Prostate gland (tissue), 2 donors: Measurements from ENCODE around the gene THSD7A. TPM values are rescaled to one million over a fixed set of nuclear protein-coding genes. Genes with fewer than 3 reads are reported as not detected.

Experiments used
- DNase-seq: peaks from one replicate; pipeline ENCODE4 v3.0.0-alpha.2; 2019; ENCODE audit warnings: low spot score
- H3K27ac ChIP-seq, 2 donors: fragments of 200-600 bp; sonication (generic); 2 replicates each; pipeline ENCODE4 v1.5.1; 2017 to 2019
- H3K27me3 ChIP-seq: fragments of 200-600 bp; sonication (generic); replicated peaks from 2 replicates; pipeline ENCODE4 v1.5.1; 2019; ENCODE audit not compliant: insufficient read depth
- H3K36me3 ChIP-seq, 2 donors: fragments of 200-600 bp; sonication (generic); 1 replicate in 1 of 2; 2 replicates in 1 of 2; pipeline versions ENCODE4 v1.5.1 to v1.8.1; 2017 to 2019
- H3K4me1 ChIP-seq: fragments of 200-600 bp; sonication (generic); replicated peaks from 2 replicates; pipeline ENCODE4 v1.5.1; 2019
- H3K4me3 ChIP-seq, 2 donors: fragments of 200-600 bp; sonication (generic); 2 replicates each; pipeline ENCODE4 v1.5.1; 2017 to 2019
- H3K9me3 ChIP-seq: fragments of 200-600 bp; sonication (generic); 2 replicates; pipeline ENCODE4 v1.5.1; 2017
- POLR2A ChIP-seq: fragments of 450-650 bp; IDR thresholded peaks from one replicate; pipeline ENCODE4 v1.6.1; 2016; ENCODE audit warnings: antibody characterized with exemption, mild to moderate bottlenecking
- POLR2AphosphoS5 ChIP-seq: sonication (generic); formaldehyde crosslinking; IDR thresholded peaks from one replicate; pipeline ENCODE4 v1.6.1; 2017; ENCODE audit warnings: antibody characterized with exemption
- WGBS: methylation state at CpG from one replicate; pipeline ENCODE4 v1.1.5; 2018; 5-methylcytosine and 5-hydroxymethylcytosine counted together
- intact Hi-C: fragments of 100-400 bp; cut with DNase I; formaldehyde crosslinking; loops from one replicate; pipeline ENCODE4 v1.14.2; 2022
- total RNA-seq, 2 donors: library from RNA; depleted of rRNA; stranded (reverse); fragments of >200 nt; gene quantifications; one replicate each; pipeline ENCODE4 v1.1.0, GENCODE V29; 2016
- TF ChIP-seq, protein P1 (sequence below), 4 experiments: fragments of 200-600 bp in 2 of 4; fragments of 450-650 bp in 2 of 4; sonication (generic) in 2 of 4; IDR thresholded peaks; 1 replicate in 3 of 4; 2 replicates in 1 of 4; pipeline ENCODE4 v1.5.1; 2016 to 2019; ENCODE audit warnings: antibody characterized with exemption in 4 of 4, mild to moderate bottlenecking in 2 of 4, moderate library complexity in 2 of 4

The THSD7A gene
- total RNA-seq, 2 donors from 2014 or later = 3.1 to 9.9 TPM

DNA sequence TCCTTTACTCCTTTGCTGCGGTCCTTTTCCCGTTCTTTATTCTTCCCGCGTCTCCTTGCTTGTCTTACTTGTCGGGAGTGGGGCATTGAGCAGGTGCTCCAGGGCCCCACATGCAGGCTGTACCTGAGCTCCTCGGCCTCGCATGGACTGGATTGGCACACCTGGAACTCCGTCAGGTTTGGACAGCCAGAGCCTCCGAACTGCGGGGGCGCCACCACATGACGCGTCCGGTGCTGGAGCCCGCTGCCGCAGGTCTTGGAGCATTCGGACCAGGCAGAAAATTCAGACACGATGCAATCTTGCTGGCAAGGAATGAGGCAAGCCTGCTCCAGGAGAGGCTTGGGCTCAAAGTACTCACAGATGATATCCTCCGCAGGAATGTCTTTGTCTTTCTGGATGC lies 195.7 kb downstream of the THSD7A start:
- no peak for DNase-seq
- Histone ChIP-seq H3K4me3 (no peak overlapping the region), H3K27ac (no peak overlapping the region), H3K36me3 (no peaks in the 10 kb centered on the region), H3K9me3 (no peaks in the 10 kb centered on the region), H3K4me1 (no peaks in the 10 kb centered on the region), H3K27me3 (no peaks in the 10 kb centered on the region)
- TF ChIP-seq, protein P1, sequence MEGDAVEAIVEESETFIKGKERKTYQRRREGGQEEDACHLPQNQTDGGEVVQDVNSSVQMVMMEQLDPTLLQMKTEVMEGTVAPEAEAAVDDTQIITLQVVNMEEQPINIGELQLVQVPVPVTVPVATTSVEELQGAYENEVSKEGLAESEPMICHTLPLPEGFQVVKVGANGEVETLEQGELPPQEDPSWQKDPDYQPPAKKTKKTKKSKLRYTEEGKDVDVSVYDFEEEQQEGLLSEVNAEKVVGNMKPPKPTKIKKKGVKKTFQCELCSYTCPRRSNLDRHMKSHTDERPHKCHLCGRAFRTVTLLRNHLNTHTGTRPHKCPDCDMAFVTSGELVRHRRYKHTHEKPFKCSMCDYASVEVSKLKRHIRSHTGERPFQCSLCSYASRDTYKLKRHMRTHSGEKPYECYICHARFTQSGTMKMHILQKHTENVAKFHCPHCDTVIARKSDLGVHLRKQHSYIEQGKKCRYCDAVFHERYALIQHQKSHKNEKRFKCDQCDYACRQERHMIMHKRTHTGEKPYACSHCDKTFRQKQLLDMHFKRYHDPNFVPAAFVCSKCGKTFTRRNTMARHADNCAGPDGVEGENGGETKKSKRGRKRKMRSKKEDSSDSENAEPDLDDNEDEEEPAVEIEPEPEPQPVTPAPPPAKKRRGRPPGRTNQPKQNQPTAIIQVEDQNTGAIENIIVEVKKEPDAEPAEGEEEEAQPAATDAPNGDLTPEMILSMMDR (IDR thresholded peaks at IDR 0.05) = no peak
- TF ChIP-seq POLR2A (no peak), POLR2AphosphoS5 (no peak)
- intact Hi-C loops = no loop called here
- 93% methylated on average over 19 of the region's 19 CpGs for WGBS

DNA sequence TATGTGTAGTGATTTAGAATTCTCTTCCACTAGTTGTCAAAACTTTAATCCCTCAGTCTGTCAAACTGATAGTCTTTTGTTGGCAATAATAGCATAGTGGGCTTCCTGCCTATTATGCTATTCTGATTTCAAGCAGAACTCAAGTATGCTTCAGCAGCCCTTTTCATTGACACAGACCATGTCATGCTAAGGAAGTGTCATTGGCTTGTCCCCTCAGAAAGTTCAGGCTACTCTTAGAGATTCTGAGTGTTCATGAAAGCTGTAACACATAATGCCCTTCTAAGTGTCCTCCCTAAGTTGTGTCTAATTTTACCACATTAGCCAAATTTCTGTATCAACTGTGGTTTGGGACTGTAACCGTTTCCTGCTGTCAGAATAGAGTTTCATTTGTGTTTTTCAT lies 198.7 kb downstream of the THSD7A start:
- Histone ChIP-seq H3K9me3 (no peaks in the 10 kb centered on the region), H3K27me3 (no peaks in the 10 kb centered on the region), H3K4me3 (no peak overlapping the region), H3K36me3 (no peaks in the 10 kb centered on the region), H3K4me1 (no peaks in the 10 kb centered on the region), H3K27ac (no peak overlapping the region)
- TF ChIP-seq POLR2AphosphoS5 = no peak
- TF ChIP-seq, protein P1 (IDR thresholded peaks at IDR 0.05) = no peak
- TF ChIP-seq POLR2A = no peak
- intact Hi-C loops = no loop called here
- no peak for DNase-seq
- WGBS = 91% methylated on average over 1 of the region's 1 CpG

DNA sequence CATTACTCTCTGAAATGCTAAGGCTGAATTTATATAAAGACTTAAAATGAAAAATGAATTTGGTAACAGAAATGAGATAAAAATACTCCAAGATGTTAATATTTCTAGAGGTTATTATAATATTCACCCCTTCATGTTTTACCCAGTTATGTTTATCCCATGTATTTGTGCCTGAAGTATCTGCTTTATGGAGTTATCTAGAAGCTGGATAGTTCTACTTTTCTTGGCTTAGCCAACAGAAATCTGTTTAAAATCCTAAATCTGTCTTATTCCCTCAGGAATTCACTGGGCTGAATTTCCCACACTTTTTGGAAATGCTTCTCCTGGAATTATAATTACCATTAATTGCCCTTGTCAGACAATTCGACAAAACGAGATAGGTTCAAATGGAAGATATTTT lies 201.6 kb downstream of the THSD7A start:
- no peak overlapping the region for H3K27ac ChIP-seq
- 71% methylated on average over 2 of the region's 2 CpGs for WGBS
- no peaks in the 10 kb centered on the region for H3K4me1 ChIP-seq

DNA sequence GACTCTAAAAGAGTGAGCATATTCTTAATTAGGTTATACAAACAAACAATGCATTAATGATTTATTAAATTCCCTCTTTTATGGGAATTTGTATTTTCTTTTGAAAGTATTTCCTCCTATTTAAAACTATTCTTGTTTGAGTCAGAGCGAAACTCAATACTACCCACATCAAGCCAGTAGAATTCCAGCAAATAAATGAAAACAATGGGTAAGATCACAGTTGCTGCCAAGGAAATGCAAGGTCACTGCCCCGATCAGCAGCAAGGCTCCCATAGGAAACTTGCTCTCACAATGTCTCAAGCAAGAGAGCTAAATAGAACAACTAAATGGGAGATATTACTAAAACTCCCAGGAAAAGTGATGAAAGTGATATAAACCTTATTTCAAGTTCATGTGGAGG lies 206.3 kb downstream of the THSD7A start:
- DNase-seq = no peak
- 29% methylated on average over 2 of the region's 2 CpGs for WGBS
- Histone ChIP-seq H3K4me3 (no peak overlapping the region), H3K27me3 (no peaks in the 10 kb centered on the region), H3K27ac (no peak overlapping the region), H3K4me1 (no peaks in the 10 kb centered on the region), H3K36me3 (no peaks in the 10 kb centered on the region), H3K9me3 (no peaks in the 10 kb centered on the region)
- TF ChIP-seq POLR2A = no peak
- TF ChIP-seq, protein P1 (IDR thresholded peaks at IDR 0.05) = no peak
- TF ChIP-seq POLR2AphosphoS5 = no peak
- intact Hi-C loops = no loop called here

More for the DNA sequence above, 201.6 kb downstream of the THSD7A start:
- Histone ChIP-seq H3K36me3 (no peaks in the 10 kb centered on the region), H3K4me3 (no peak overlapping the region), H3K27me3 (no peaks in the 10 kb centered on the region), H3K9me3 (no peaks in the 10 kb centered on the region)
- intact Hi-C loops = no loop called here
- no peak for TF ChIP-seq POLR2A
- TF ChIP-seq POLR2AphosphoS5 = no peak
- no peak for DNase-seq

DNA sequence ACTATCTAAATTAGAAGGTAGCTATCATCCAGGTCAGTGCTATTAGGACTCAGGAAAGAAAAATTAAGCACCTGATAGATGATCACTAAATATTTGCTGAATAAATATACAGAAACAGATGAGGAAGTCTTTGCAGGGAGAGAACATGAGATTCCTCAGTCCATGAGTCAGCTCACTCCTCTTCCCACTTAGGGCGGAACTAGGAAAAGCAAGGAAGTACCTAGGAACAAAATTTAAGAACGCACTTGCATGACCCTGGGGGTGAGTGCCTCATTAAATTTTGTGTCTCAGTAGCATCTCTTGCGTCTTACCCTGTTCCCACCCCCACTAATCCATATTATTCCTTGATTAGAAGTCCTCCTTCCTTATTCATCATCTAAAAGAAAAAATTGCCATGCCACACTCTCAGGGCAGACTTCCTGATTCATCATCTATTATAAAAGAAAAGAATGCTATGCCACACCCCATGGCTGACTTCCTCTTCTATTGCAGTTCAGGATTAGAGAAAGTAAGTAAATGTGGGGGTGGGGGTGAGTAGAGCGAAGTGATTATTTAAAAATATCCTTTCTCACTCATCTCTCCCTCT lies 208.8 kb downstream of the THSD7A start:
- no peak overlapping the region for H3K4me3 ChIP-seq
- WGBS = 90% methylated on average over 4 of the region's 4 CpGs
- H3K27me3 ChIP-seq = no peaks in the 10 kb centered on the region
- TF ChIP-seq POLR2AphosphoS5 = no peak
- TF ChIP-seq, protein P1 (IDR thresholded peaks at IDR 0.05) = no peak
- no peak for TF ChIP-seq POLR2A
- intact Hi-C loops = no loop called here
- no peaks in the 10 kb centered on the region for H3K9me3 ChIP-seq
- no peaks in the 10 kb centered on the region for H3K36me3 ChIP-seq
- H3K4me1 ChIP-seq = no peaks in the 10 kb centered on the region
- DNase-seq = no peak
- no peak overlapping the region for H3K27ac ChIP-seq
